DND-41 (cell line): Measurements from ENCODE around the gene MREG.

Experiments used
- CTCF ChIP-seq: IDR thresholded peaks from 2 replicates; pipeline ENCODE4 v1.5.1; 2012; ENCODE audit warnings: borderline replicate concordance, low read length, moderate library complexity, mild to moderate bottlenecking; ENCODE audit not compliant: poor library complexity, severe bottlenecking; ENCODE audit errors: extremely low read depth
- EZH2 ChIP-seq: IDR thresholded peaks from 3 replicates; pipeline ENCODE4 v1.6.1; 2012; ENCODE audit warnings: borderline replicate concordance, low read depth, mild to moderate bottlenecking, moderate library complexity, low read length, inconsistent platforms; ENCODE audit not compliant: severe bottlenecking

- TF ChIP-seq CTCF, result peak; percentile 96
- no peak for TF ChIP-seq EZH2
Measured at GRCh38 chr2:215931256-215931903, 82.0 kb downstream of the MREG start.
